ENCODE results near the gene XYLT1. TPM values are rescaled to one million over a fixed set of nuclear protein-coding genes. Genes with fewer than 3 reads are reported as not detected.

Gene XYLT1
- total RNA-seq, 3 donors from 2014 or later = 1.9 to 3.1 (median 2.3) TPM

DNA sequence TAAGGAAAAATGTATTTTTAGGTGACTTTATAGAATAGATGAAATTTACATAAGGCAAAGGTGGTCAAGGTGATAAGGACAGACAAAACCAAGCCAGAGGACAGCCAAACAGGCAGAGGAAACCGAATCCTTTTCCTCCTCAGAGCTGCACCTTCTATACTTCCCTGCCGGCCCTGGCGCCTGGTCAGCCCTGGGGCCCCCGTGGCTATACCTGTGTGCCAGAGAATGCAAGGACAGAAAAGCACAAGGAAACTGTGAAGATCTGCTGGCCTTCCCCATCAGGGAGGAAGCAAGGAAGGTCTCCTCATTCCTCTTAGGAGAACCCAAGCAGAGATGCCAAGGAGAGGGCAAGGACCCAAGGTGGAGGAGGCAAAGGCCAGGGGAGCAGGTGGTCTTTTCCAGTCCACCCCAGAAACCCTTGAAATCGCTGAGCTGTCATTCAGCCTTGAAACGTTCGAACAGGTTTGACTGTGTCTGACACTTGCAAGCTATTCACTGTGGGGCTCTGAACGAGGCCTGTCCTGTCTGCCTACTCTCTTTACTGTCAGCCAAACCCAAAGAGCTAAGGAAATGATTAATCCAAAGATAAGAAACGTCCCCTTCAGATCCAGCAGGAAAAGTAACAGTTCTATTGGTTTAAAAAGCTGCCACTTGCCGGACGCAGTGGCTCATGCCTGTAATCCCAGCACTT lies 114.4 kb downstream of the XYLT1 start:
- Mint-ChIP-seq H3K4me3 (no peak overlapping the region), H3K9me3 (no peaks in the 10 kb centered on the region), H3K27me3 (ENCODE audit: low read depth) (no peaks in the 10 kb centered on the region), H3K4me1 (ENCODE audit: low read depth) (peaks cover 58% of the 10 kb centered on the region), H3K36me3 (ENCODE audit: insufficient read depth) (peaks cover 2% of the 10 kb centered on the region)
- ATAC-seq (no peak), DNase-seq (no peak)

DNA sequence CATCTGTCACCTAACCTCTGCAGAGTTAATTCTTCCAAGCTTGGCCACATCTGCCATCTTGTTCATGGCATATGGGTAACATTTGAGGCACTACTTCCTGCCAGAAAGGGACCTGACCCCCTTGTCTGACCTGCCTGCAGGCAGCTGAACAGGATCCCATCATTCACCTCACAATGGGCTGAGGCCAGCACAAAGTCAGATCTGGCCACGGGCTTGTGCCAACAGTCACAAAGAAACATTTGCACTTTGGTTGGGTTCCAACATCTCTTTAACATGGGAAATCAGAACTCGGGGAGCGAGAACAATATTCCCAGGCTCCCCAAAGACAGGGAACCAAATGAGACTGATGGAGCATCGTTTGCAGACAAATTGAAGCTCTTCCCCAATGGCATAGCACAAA lies 116.1 kb downstream of the XYLT1 start:
- H3K27me3 Mint-ChIP-seq (ENCODE audit: low read depth) = no peaks in the 10 kb centered on the region
- DNase-seq = no peak
- H3K9me3 Mint-ChIP-seq = no peaks in the 10 kb centered on the region
- H3K4me3 Mint-ChIP-seq = no peak overlapping the region
- H3K36me3 Mint-ChIP-seq (ENCODE audit: insufficient read depth) = peaks cover 7% of the 10 kb centered on the region
- no peak for ATAC-seq
- peaks cover 44% of the 10 kb centered on the region for H3K4me1 Mint-ChIP-seq (ENCODE audit: low read depth)

DNA sequence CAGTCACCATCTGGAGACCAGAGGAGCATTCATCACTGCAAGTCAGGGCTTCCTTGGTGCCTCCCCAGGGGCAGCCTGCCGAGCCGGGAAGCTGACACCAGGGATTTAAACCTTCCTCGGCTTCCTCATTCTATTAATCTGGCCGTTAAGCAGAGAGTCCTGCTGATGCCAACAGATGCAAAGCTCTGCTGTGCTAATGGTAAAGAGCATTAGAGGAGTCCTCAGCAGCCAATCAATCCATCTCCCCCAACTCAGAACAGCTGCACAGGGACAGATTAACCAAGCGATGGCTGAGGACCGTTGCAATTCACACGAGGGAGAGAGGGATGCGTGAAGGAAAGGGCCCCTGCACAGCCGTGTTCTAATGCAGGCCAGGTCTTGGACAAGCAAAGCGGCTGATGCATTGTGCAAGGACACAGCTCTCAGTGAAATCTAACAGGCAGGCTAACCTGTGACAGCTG lies 116.6 kb downstream of the XYLT1 start:
- Mint-ChIP-seq H3K4me3 (no peak overlapping the region), H3K4me1 (ENCODE audit: low read depth) (peaks cover 42% of the 10 kb centered on the region), H3K27me3 (ENCODE audit: low read depth) (no peaks in the 10 kb centered on the region), H3K36me3 (ENCODE audit: insufficient read depth) (peaks cover 7% of the 10 kb centered on the region), H3K9me3 (no peaks in the 10 kb centered on the region)
- ATAC-seq = no peak
- DNase-seq = no peak

DNA sequence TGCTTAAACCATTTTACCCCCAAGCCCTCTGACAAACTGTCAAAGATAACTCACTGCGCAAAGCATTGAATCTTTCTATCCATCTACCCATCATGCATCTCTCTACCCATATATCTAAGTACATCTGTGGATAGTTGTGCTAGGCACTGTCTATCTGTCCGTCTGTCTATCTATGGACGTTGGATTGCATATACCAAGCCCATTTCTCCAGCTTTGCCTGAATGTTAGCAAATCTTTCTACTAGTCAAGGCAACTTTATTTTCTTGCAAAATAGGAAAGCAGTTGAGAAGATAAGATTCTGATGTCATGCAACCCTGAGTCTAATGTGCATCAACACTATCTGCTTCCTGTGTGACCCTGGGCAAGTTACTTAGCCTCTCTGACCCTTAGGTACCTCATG lies 117.2 kb downstream of the XYLT1 start:
- peaks cover 42% of the 10 kb centered on the region for H3K4me1 Mint-ChIP-seq (ENCODE audit: low read depth)
- peaks cover 11% of the 10 kb centered on the region for H3K36me3 Mint-ChIP-seq (ENCODE audit: insufficient read depth)
- no peaks in the 10 kb centered on the region for H3K9me3 Mint-ChIP-seq
- no peak overlapping the region for H3K4me3 Mint-ChIP-seq
- ATAC-seq (no peak), DNase-seq (no peak)
- no peaks in the 10 kb centered on the region for H3K27me3 Mint-ChIP-seq (ENCODE audit: low read depth)

DNA sequence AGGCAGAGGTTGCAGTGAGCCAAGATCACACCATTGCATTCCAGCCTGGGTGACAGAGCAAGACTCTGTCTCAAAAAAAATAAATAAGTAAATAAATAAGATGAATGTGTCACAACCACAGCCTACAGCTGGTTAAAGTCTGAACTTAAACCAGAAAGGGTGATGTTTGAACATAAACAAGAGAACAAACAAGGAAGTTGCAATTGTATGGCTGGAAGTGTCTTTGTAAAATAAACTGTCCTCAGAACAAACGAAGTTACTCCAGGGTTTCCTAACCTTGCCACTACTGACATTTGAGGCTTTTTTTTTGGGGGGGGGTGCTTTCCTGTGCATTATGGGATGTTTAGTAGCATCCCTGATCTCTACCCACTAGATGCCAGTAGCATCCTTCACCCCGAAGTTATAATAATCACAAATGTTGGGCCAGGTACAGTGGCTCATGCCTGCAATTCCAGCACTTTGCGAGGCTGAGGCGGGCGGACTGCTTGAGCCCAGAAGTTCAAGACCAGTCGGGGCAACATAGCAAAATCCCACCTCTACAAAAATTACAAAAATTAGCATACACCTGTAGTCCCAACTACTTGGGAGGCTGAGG lies 119.2 kb downstream of the XYLT1 start:
- Mint-ChIP-seq H3K9me3 (no peaks in the 10 kb centered on the region), H3K4me3 (no peak overlapping the region), H3K36me3 (ENCODE audit: insufficient read depth) (peaks cover 11% of the 10 kb centered on the region), H3K27me3 (ENCODE audit: low read depth) (no peaks in the 10 kb centered on the region), H3K4me1 (ENCODE audit: low read depth) (peaks cover 49% of the 10 kb centered on the region)
- DNase-seq = no peak
- no peak for ATAC-seq

DNA sequence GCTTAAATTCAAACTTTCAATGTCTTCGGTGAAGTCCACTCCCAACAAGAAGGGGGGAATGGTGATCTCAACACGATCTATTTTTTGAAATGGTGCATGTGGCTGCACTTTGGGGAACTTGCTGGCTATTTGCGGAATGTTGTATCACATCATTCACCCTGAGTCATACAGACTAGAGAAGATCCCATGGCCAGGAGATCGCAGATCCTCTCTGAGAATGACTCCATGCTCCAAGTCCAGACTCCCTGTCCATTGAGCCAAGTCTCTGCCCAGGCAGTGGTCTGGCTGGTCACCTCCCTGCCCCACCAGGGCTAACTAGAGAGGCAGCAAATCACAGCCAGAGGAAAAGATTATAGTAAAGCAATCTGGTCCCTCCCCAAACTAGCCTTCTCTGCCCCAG lies 120.6 kb downstream of the XYLT1 start:
- Mint-ChIP-seq H3K27me3 (ENCODE audit: low read depth) (no peaks in the 10 kb centered on the region), H3K36me3 (ENCODE audit: insufficient read depth) (peaks cover 11% of the 10 kb centered on the region), H3K9me3 (no peaks in the 10 kb centered on the region), H3K4me3 (no peak overlapping the region), H3K4me1 (ENCODE audit: low read depth) (peaks cover 57% of the 10 kb centered on the region)
- ATAC-seq (no peak), DNase-seq (no peak)

DNA sequence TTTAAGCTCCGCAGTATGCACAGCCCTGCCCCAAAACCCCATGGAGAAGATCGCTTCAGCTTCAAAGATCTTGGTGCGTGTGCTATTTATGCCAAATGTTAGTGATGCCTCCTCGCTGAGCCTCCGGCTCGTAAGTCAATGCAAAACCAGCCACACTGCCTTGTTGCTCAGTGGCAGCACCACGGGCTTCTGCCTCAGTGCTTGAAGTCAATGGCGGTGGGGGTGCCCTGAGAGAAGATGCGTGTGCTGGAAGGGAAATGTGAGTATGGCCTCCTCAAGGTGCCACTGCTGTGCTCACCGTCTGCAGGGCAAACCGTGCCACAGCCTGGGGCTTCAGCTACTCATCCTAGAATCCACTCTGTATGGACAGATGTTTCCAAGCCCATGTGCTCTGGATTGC lies 121.9 kb downstream of the XYLT1 start:
- H3K36me3 Mint-ChIP-seq (ENCODE audit: insufficient read depth) = peaks cover 11% of the 10 kb centered on the region
- H3K27me3 Mint-ChIP-seq (ENCODE audit: low read depth) = no peaks in the 10 kb centered on the region
- no peak for DNase-seq
- no peak overlapping the region for H3K4me3 Mint-ChIP-seq
- no peak for ATAC-seq
- H3K9me3 Mint-ChIP-seq = no peaks in the 10 kb centered on the region
- H3K4me1 Mint-ChIP-seq (ENCODE audit: low read depth) = peaks cover 68% of the 10 kb centered on the region

DNA sequence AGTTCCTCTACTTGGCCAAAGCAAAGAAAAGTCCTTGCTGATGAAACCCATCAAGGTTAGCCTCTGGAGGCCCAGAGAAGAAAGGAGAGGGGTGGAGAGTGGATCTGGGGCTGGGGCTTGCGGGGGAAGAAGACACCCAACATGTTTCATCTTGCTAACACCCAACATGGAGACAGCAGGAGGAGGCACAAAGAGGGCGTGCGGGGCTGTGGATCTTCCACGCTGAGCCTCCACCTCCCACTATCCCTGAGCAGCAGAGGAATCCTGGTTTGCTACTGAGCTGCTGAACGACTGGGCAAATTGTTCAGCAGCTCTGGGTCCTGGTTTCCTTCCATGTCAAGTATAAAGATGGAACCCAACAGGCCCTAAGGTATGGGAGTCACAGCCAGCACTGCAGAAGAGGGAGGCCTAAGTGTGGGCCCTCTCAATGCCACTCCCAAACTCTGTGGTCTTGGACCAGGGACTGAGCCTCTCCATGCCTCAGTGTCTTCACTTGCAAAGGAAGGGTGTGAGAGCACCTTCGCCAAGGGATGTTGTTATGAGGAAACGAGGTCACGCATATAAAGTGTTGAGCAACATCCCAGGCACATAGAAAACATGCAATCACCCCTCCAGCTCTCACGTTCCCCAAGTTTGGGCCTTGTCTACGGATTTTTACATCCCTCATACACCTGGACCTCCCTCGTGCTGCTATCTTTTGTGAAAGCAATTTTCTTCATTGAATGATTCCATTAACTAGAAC lies 122.5 kb downstream of the XYLT1 start:
- H3K4me3 Mint-ChIP-seq = no peak overlapping the region
- DNase-seq (no peak), ATAC-seq (no peak)
- peaks cover 11% of the 10 kb centered on the region for H3K36me3 Mint-ChIP-seq (ENCODE audit: insufficient read depth)
- H3K27me3 Mint-ChIP-seq (ENCODE audit: low read depth) = no peaks in the 10 kb centered on the region
- H3K4me1 Mint-ChIP-seq (ENCODE audit: low read depth) = peaks cover 70% of the 10 kb centered on the region
- no peaks in the 10 kb centered on the region for H3K9me3 Mint-ChIP-seq

DNA sequence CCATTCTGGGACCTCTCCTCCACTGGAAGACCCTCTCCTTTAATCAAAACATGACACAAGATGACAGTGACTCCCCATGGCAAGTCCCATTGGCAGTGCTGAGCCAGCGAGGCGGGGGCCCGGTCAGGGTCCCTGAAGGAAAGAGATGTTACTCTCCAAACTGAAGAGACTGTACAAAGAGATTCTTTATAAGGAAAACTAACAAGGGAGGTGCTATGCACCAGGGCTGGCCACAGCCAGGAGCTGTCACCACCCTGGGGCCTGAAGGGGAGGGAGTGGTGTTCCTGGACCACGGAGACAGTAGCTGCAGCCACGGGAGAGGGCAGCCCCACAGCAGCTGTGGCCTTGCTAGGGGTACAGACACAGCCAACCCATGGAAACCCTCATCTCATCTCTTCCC lies 123.1 kb downstream of the XYLT1 start:
- peaks cover 74% of the 10 kb centered on the region for H3K4me1 Mint-ChIP-seq (ENCODE audit: low read depth)
- no peak for ATAC-seq
- DNase-seq = no peak
- no peaks in the 10 kb centered on the region for H3K27me3 Mint-ChIP-seq (ENCODE audit: low read depth)
- no peaks in the 10 kb centered on the region for H3K9me3 Mint-ChIP-seq
- H3K4me3 Mint-ChIP-seq = peak overlapping the region; percentile 42
- H3K36me3 Mint-ChIP-seq (ENCODE audit: insufficient read depth) = peaks cover 11% of the 10 kb centered on the region

DNA sequence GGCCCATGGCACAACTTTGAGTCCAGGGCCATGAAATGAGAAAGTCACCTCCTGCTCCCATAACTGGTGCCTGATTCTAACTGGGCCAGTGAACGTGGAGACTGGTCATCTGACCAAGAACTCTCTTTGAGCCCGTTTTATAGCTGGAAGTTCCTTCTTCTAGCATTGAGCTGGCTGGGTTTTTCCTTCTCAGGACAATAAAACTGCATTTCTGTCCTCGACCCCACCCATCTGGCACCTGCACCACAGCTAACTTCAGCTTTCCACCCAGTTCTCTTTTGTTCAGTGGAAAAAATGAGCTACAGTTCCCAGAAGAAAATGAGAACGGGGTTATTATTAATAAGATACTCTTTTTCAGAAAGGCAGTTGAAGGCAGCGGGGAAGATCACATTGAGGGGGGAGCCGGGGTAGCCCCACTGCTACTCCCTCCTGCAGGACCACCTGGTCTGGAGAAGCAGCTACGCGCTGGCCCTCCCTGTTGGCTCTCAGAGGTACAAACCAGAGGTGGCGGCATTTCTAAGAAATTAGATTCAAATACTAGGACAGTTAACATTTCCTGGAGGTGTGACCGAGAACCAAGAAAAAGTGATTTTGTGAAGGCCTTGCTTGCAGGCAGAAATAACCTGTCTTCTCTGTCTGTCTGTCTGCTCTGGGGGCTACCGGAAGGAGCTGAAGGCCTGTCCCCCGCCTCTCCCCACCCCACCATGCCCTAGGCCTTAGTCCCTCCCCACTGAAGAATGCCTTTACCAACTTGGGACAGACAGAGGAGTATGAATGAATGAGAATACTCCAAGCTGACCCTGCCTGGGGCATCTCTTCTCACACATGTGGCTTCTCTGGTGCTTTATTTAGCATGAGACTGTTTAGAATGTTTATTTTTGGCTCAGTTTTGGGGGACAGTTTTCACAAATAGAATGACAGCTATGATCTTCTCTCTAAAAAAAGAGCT lies 123.9 kb downstream of the XYLT1 start:
- Mint-ChIP-seq H3K4me1 (ENCODE audit: low read depth) (peaks cover 75% of the 10 kb centered on the region), H3K9me3 (no peaks in the 10 kb centered on the region), H3K27me3 (ENCODE audit: low read depth) (no peaks in the 10 kb centered on the region), H3K36me3 (ENCODE audit: insufficient read depth) (peaks cover 11% of the 10 kb centered on the region), H3K4me3 (peak overlapping the region; percentile 48)
- no peak for DNase-seq
- ATAC-seq = peak; percentile 24 to 25

DNA sequence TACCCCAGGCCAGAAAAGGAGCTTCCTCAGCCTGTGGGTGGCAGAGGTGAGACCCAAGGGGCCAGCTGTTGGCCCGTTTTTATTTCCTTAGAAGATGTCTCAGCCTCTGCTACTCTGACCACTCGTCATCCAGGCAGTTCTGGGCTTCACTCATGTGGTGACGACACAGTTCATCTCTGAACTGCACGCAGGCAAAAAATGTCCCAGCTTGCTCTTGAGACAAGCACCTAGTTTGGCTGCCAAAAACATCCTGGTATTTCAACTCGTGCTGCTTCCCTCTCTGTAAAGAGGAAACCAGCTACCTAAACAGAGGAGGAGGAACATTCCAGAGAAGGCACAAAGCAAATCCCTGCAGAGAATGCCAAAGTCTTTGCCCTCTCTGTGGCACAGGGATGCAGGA lies 125.7 kb downstream of the XYLT1 start:
- no peak for ATAC-seq
- DNase-seq = no peak
- no peaks in the 10 kb centered on the region for H3K27me3 Mint-ChIP-seq (ENCODE audit: low read depth)

DNA sequence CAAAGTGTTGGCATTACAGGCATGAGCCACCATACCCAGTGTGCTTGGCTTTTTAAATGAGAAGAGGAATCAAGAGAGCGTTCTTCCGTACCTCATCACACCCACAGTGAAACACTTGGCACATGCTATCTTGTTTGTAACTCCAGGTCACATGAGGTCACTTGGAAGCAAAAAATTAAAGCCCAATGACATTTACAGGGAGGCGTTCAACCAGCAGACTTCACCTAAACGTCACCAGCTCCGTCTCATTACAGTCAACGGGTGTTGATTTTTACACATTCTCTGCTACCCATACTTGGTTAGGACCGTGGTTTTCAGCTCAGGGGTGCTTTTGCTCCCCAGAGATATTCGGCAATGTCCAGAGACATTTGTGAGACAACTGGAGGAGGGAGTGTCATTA lies 127.0 kb downstream of the XYLT1 start:
- ATAC-seq = no peak
- Mint-ChIP-seq H3K9me3 (no peaks in the 10 kb centered on the region), H3K4me3 (peak overlapping the region; percentile 52), H3K36me3 (ENCODE audit: insufficient read depth) (peaks cover 1% of the 10 kb centered on the region), H3K4me1 (ENCODE audit: low read depth) (peaks cover 83% of the 10 kb centered on the region), H3K27me3 (ENCODE audit: low read depth) (no peaks in the 10 kb centered on the region)
- no peak for DNase-seq

More for the DNA sequence above, 125.7 kb downstream of the XYLT1 start:
- Mint-ChIP-seq H3K36me3 (ENCODE audit: insufficient read depth) (peaks cover 5% of the 10 kb centered on the region), H3K4me1 (ENCODE audit: low read depth) (peaks cover 86% of the 10 kb centered on the region), H3K4me3 (no peak overlapping the region), H3K9me3 (no peaks in the 10 kb centered on the region)

DNA sequence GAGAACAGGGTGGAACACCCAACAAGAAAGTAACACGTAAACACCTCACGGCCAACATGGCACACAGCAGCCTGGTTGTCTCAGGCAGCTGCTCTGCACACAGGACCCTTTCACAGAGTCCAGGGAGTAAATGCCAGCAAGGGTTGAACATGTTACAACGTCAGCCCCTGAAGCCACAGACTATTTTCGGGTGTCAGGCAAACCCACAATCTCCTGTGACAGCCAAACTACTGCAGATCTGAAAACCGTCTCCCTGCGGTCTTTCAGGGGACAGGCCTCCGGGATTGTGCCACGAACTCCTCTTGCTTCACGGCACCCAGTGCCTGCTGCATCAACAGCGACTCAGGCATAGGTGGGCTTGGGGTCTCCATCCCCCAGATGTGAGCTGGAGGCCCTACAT lies 127.7 kb downstream of the XYLT1 start:
- Mint-ChIP-seq H3K4me3 (peak overlapping the region; percentile 29), H3K4me1 (ENCODE audit: low read depth) (peaks cover 76% of the 10 kb centered on the region), H3K9me3 (no peaks in the 10 kb centered on the region), H3K27me3 (ENCODE audit: low read depth) (no peaks in the 10 kb centered on the region), H3K36me3 (ENCODE audit: insufficient read depth) (peaks cover under 1% of the 10 kb centered on the region)
- DNase-seq = no peak
- ATAC-seq = peak in 1 of 2 donors; percentile 49

DNA sequence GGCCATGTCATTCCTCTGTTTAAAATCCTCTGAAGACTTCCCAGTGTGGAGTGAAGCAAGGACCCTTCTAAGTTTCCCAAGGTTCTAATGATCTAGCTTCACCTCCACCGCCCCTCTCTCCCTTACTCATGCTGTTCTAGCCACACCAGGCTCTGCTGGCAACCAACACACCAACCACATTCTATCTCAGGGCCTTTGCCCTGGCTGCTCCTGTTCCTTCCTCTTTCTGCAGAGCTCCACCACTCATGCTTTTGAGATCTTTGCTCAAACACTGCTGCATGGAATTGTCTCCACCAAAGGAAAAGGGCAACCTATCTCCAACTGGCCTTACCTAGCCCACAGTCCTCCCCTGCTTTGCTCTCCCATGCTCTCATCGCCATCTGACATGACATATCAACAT lies 128.7 kb downstream of the XYLT1 start:
- H3K27me3 Mint-ChIP-seq (ENCODE audit: low read depth) = no peaks in the 10 kb centered on the region
- no peak for ATAC-seq

More for the DNA sequence above, 128.7 kb downstream of the XYLT1 start:
- Mint-ChIP-seq H3K4me1 (ENCODE audit: low read depth) (peaks cover 66% of the 10 kb centered on the region), H3K9me3 (no peaks in the 10 kb centered on the region), H3K36me3 (ENCODE audit: insufficient read depth) (peaks cover 2% of the 10 kb centered on the region), H3K4me3 (no peak overlapping the region)
- no peak for DNase-seq

All from activated T-cell treated with anti-CD3 and anti-CD28 coated beads, Interleukin-2, amount 50 U/mL, for 4 hours (primary cell).